HEK293 (cell line): Measurements from ENCODE around the gene OGFOD1.

Experiments used
- CTCF ChIA-PET: fragments of 350-600 bp; formaldehyde crosslinking; extraction: SDS; loops from one replicate; lab custom pipeline; 2021; ENCODE audit warnings: antibody characterized with exemption; lab: Yijun Ruan, JAX
- POLR2A ChIA-PET: fragments of 300-600 bp; formaldehyde crosslinking; extraction: SDS; loops from one replicate; lab custom pipeline; 2020; ENCODE audit warnings: antibody characterized with exemption, inconsistent platforms; lab: Yijun Ruan, JAX
- H3K27ac ChIP-seq: fragments of 200-500 bp; sonication (Bioruptor generic); 2 replicates; pipeline ENCODE4 v1.5.1; 2014; ENCODE audit warnings: low read depth, low read length, control low read depth, inconsistent platforms; ENCODE audit errors: extremely low read depth
- H3K36me3 ChIP-seq, 2 experiments: fragments of 200-500 bp in 1 of 2; sonication (Bioruptor generic) in 1 of 2; 1 replicate in 1 of 2; 2 replicates in 1 of 2; pipeline ENCODE4 v1.5.1; 2014 to 2017; ENCODE audit warnings: inconsistent platforms in 2 of 2, low read length in 2 of 2; ENCODE audit not compliant: control insufficient read depth in 2 of 2, insufficient read depth in 1 of 2
- H3K4me1 ChIP-seq: fragments of 200-500 bp; sonication (Bioruptor generic); 2 replicates; pipeline ENCODE4 v1.5.1; 2014; ENCODE audit warnings: mild to moderate bottlenecking, low read length, inconsistent platforms; ENCODE audit not compliant: control insufficient read depth, insufficient read depth
- H3K4me3 ChIP-seq: 2 replicates; pipeline ENCODE4 v1.5.1; 2011; ENCODE audit warnings: low read depth, mild to moderate bottlenecking, control low read depth, low read length, moderate library complexity
- H3K9me3 ChIP-seq: fragments of 200-500 bp; sonication (Bioruptor generic); 2 replicates; pipeline ENCODE4 v1.5.1; 2014; ENCODE audit warnings: low read depth, low read length, inconsistent platforms; ENCODE audit not compliant: control insufficient read depth, insufficient read depth
- ATF2 ChIP-seq: fragments of 450-650 bp; formaldehyde crosslinking; IDR thresholded peaks from 2 replicates; pipeline ENCODE4 v1.5.1; 2016; ENCODE audit warnings: missing biosample characterization, missing genetic modification characterization, low read depth
- PRDM2 ChIP-seq: fragments of 450-650 bp; formaldehyde crosslinking; IDR thresholded peaks from 2 replicates; pipeline ENCODE4 v1.5.1; 2016; ENCODE audit warnings: missing biosample characterization, missing genetic modification characterization, borderline replicate concordance
- TSHZ1 ChIP-seq: fragments of 450-650 bp; formaldehyde crosslinking; IDR thresholded peaks from 2 replicates; pipeline ENCODE4 v1.5.1; 2016; ENCODE audit warnings: missing biosample characterization, missing genetic modification characterization, borderline replicate concordance
- WT1 ChIP-seq: fragments of 450-650 bp; formaldehyde crosslinking; IDR thresholded peaks from 2 replicates; pipeline ENCODE4 v1.5.1; 2016; ENCODE audit warnings: missing biosample characterization, missing genetic modification characterization
- ZNF341 ChIP-seq: fragments of 450-650 bp; formaldehyde crosslinking; IDR thresholded peaks from 2 replicates; pipeline ENCODE4; 2016; ENCODE audit warnings: low read depth, missing biosample characterization, missing genetic modification characterization
- ZNF426 ChIP-seq: fragments of 450-650 bp; formaldehyde crosslinking; IDR thresholded peaks from 2 replicates; pipeline ENCODE4 v1.5.1; 2017; ENCODE audit warnings: missing biosample characterization, missing genetic modification characterization, mild to moderate bottlenecking, inconsistent platforms, moderate library complexity
- ZNF610 ChIP-seq: fragments of 450-650 bp; formaldehyde crosslinking; IDR thresholded peaks from 2 replicates; pipeline ENCODE4 v1.5.1; 2016; ENCODE audit warnings: missing biosample characterization, missing genetic modification characterization, borderline replicate concordance
- ZNF621 ChIP-seq: fragments of 450-650 bp; formaldehyde crosslinking; IDR thresholded peaks from 2 replicates; pipeline ENCODE4 v1.5.1; 2017; ENCODE audit warnings: missing biosample characterization, missing genetic modification characterization
- ZNF777 ChIP-seq: fragments of 450-650 bp; formaldehyde crosslinking; IDR thresholded peaks from 2 replicates; pipeline ENCODE4 v1.5.1; 2017; ENCODE audit warnings: missing biosample characterization, missing genetic modification characterization, borderline replicate concordance

Gene OGFOD1

GRCh38 chr16:56447286-56447685 is 4.1 kb upstream of the OGFOD1 start:
- POLR2A ChIA-PET = no interaction called here
- H3K36me3 ChIP-seq = peaks cover 29 to 52% of the 10 kb centered on the region in 2 experiments
- TF ChIP-seq TSHZ1 (no peak), ZNF777 (tag by site-specific recombination) (no peak), ZNF341 (no peak), PRDM2 (tag by site-specific recombination) (no peak), ATF2 (tag by site-specific recombination) (no peak), WT1 (no peak), ZNF610 (no peak)
- TF ChIP-seq, all 188 proteins: peak for 0
- Histone ChIP-seq H3K4me1 (peaks cover 5% of the 10 kb centered on the region; the same call in 1 of the 2 replicates), H3K9me3 (no peaks in the 10 kb centered on the region), H3K27ac (no peak overlapping the region), H3K4me3 (no peak overlapping the region)
- CTCF ChIA-PET = interaction anchor here (0.6 kb wide), 1 partner anchor 12 kb away, joined by 3 read pairs; no protein-coding TSS in a partner anchor

GRCh38 chr16:56448005-56448404 is 3.3 kb upstream of the OGFOD1 start:
- H3K4me1 ChIP-seq = peaks cover 5% of the 10 kb centered on the region; the same call in 1 of the 2 replicates
- H3K9me3 ChIP-seq = no peaks in the 10 kb centered on the region
- TF ChIP-seq ZNF426 (tag by site-specific recombination) (no peak), ZNF621 (tag by site-specific recombination) (no peak)
- peaks cover 23 to 49% of the 10 kb centered on the region in 2 experiments; a peak in 2 of 3 replicates for H3K36me3 ChIP-seq
- no peak overlapping the region for H3K4me3 ChIP-seq
- H3K27ac ChIP-seq = no peak overlapping the region
- ChIA-PET CTCF (no interaction called here), POLR2A (no interaction called here)
